ENCODE measurements around the gene CAMTA1. TPM values are rescaled to one million over a fixed set of nuclear protein-coding genes. Genes with fewer than 3 reads are reported as not detected.

CAMTA1 gene
- total RNA-seq, 2 experiments from 2014 or later = 43.9 to 73.3 TPM

DNA sequence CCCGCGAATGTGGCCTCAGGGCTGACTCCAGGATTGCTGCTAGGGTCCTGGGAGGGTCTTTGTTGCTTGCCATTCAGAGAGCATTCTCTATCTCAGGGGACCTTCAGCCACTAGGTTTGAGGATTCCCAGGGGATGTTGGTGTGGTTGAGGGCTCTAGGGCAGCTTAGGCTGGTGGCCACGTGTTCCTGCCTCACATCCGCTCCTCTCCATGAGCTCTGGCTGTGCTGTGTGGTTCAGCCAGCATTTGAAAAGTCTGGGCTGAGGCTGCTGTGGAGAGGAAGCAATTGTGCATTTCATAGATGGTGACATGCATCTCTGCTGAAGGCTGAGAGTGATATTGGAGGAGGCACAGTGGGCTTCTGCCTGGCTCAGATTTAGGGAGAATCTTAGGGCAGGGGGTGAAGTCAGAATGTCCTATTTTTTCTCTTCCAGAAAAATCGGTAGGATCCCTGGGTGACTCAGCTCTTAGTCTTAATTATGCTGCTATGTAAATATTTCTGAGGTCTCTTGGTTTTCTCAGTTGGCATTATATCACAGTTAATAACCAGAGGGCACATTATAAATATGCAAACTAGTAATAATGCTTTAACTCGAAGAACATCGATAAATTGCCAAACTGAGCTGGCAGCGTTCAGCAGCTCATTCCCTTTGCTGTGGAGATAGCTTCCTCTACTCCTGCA, 182.3 kb downstream of the CAMTA1 start:
- BruUV-seq (replicated peaks) = no TSS peak
- peaks cover 9% of the 10 kb centered on the region for H3K4me1 ChIP-seq (ENCODE audit: insufficient read depth, low read length, poor library complexity, severe bottlenecking)
- H3K79me2 ChIP-seq (ENCODE audit: insufficient read depth, low read depth, low read length) = no peaks in the 10 kb centered on the region
- TF ChIP-seq, protein P1, sequence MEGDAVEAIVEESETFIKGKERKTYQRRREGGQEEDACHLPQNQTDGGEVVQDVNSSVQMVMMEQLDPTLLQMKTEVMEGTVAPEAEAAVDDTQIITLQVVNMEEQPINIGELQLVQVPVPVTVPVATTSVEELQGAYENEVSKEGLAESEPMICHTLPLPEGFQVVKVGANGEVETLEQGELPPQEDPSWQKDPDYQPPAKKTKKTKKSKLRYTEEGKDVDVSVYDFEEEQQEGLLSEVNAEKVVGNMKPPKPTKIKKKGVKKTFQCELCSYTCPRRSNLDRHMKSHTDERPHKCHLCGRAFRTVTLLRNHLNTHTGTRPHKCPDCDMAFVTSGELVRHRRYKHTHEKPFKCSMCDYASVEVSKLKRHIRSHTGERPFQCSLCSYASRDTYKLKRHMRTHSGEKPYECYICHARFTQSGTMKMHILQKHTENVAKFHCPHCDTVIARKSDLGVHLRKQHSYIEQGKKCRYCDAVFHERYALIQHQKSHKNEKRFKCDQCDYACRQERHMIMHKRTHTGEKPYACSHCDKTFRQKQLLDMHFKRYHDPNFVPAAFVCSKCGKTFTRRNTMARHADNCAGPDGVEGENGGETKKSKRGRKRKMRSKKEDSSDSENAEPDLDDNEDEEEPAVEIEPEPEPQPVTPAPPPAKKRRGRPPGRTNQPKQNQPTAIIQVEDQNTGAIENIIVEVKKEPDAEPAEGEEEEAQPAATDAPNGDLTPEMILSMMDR (conservative IDR thresholded peaks at IDR 0.05; ENCODE audit: low read length) = no peak
- no peak for TF ChIP-seq EZH2phosphoT487 (IDR thresholded peaks at IDR 0.05; ENCODE audit: borderline replicate concordance, low read depth, low read length)
- no peaks in the 10 kb centered on the region for H3K9me3 ChIP-seq (ENCODE audit: low read length)
- H3K4me2 ChIP-seq (ENCODE audit: low read length) = no peak overlapping the region
- intact Hi-C loops (cut with micrococcal nuclease; ENCODE audit: unreplicated experiment) = no loop called here
- peak; percentile 47 for DNase-seq (ENCODE audit: low spot score)
- H3K27ac ChIP-seq (ENCODE audit: low read depth, low read length, poor library complexity, severe bottlenecking) = no peak overlapping the region
- H2AFZ ChIP-seq (ENCODE audit: low read length) = no peak overlapping the region
- H3K4me3 ChIP-seq (ENCODE audit: low read depth, low read length, poor library complexity, severe bottlenecking) = no peak overlapping the region
- ChIA-PET POLR2A (interaction anchor here (0.6 kb wide), 1 partner anchor 1302 kb away, joined by 4 read pairs; no protein-coding TSS in a partner anchor), CTCF (ENCODE audit: unreplicated experiment) (interaction anchor here (0.6 kb wide), 1 partner anchor 479 kb away, joined by 5 read pairs; no protein-coding TSS in a partner anchor)
- no peaks in the 10 kb centered on the region for H3K36me3 ChIP-seq (ENCODE audit: insufficient read depth, low read length)
- H4K20me1 ChIP-seq (ENCODE audit: insufficient read depth, low read length) = no peaks in the 10 kb centered on the region
- no peaks in the 10 kb centered on the region for H3K9me2 ChIP-seq (ENCODE audit: insufficient read depth, low read length)

DNA sequence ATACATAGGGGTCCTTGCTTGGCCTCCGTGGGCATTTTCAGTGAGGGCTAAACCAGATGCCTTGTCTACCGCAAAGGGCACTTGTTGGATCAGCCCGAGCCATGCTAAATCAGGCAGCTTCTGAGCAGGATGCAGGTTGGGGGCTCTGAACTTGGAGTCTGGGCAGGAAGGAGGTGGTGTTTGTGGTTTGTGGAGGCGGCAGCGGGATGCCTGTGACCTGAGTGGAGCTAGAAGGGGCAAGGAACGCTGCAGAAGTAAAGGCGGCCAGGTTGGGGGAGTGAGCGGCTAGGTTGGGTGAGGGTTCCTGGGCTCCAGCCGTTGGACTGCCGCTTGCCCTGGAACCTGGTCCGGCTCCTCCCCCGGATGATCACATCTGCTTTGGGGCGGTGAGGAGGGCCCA, 183.9 kb downstream of the CAMTA1 start:
- TF ChIP-seq, protein P1 (conservative IDR thresholded peaks at IDR 0.05; ENCODE audit: low read length) = no peak
- TF ChIP-seq EZH2phosphoT487 (IDR thresholded peaks at IDR 0.05; ENCODE audit: borderline replicate concordance, low read depth, low read length) = no peak
- intact Hi-C loops (cut with micrococcal nuclease; ENCODE audit: unreplicated experiment) = no loop called here
- H3K9me3 ChIP-seq (ENCODE audit: low read length) = no peaks in the 10 kb centered on the region
- peaks cover 5% of the 10 kb centered on the region for H3K4me1 ChIP-seq (ENCODE audit: insufficient read depth, low read length, poor library complexity, severe bottlenecking)
- H3K79me2 ChIP-seq (ENCODE audit: insufficient read depth, low read depth, low read length) = no peaks in the 10 kb centered on the region
- BruUV-seq (replicated peaks) = no TSS peak
- H4K20me1 ChIP-seq (ENCODE audit: insufficient read depth, low read length) = no peaks in the 10 kb centered on the region
- no peak overlapping the region for H3K4me2 ChIP-seq (ENCODE audit: low read length)
- no peaks in the 10 kb centered on the region for H3K9me2 ChIP-seq (ENCODE audit: insufficient read depth, low read length)
- H3K4me3 ChIP-seq (ENCODE audit: low read depth, low read length, poor library complexity, severe bottlenecking) = no peak overlapping the region
- DNase-seq (ENCODE audit: low spot score) = no peak
- no peak overlapping the region for H3K27ac ChIP-seq (ENCODE audit: low read depth, low read length, poor library complexity, severe bottlenecking)
- no peak overlapping the region for H2AFZ ChIP-seq (ENCODE audit: low read length)
- no peaks in the 10 kb centered on the region for H3K36me3 ChIP-seq (ENCODE audit: insufficient read depth, low read length)
- POLR2A ChIA-PET = no interaction called here
- CTCF ChIA-PET (ENCODE audit: unreplicated experiment) = no interaction called here

DNA sequence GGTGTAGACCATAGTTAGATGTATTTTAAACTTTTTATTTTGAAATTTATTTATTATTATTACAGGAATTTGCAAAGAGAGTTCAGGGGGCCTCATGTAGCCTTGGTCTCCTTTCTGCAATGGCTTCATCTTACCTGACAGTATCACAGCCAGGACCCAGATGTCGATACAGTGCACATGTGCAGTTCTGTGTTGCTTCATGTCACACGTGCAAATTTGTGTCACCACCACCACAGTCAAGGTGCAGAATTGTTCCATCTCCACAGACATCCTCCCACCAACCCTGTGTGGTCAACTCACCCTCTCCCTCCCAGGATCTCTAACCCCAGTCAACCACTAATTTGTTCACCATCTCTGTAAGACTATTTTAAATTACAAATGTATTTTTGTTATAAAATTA, 184.5 kb downstream of the CAMTA1 start:
- no peak overlapping the region for H3K4me2 ChIP-seq (ENCODE audit: low read length)
- H2AFZ ChIP-seq (ENCODE audit: low read length) = no peak overlapping the region
- no peak overlapping the region for H3K27ac ChIP-seq (ENCODE audit: low read depth, low read length, poor library complexity, severe bottlenecking)
- no peak for DNase-seq (ENCODE audit: low spot score)
- H3K36me3 ChIP-seq (ENCODE audit: insufficient read depth, low read length) = no peaks in the 10 kb centered on the region
- intact Hi-C loops (cut with micrococcal nuclease; ENCODE audit: unreplicated experiment) = no loop called here
- no peaks in the 10 kb centered on the region for H3K9me3 ChIP-seq (ENCODE audit: low read length)
- no peaks in the 10 kb centered on the region for H3K79me2 ChIP-seq (ENCODE audit: insufficient read depth, low read depth, low read length)
- CTCF ChIA-PET (ENCODE audit: unreplicated experiment) = no interaction called here
- H3K4me1 ChIP-seq (ENCODE audit: insufficient read depth, low read length, poor library complexity, severe bottlenecking) = peaks cover 5% of the 10 kb centered on the region
- BruUV-seq (replicated peaks) = no TSS peak
- TF ChIP-seq EZH2phosphoT487 (IDR thresholded peaks at IDR 0.05; ENCODE audit: borderline replicate concordance, low read depth, low read length) = no peak
- TF ChIP-seq, protein P1 (conservative IDR thresholded peaks at IDR 0.05; ENCODE audit: low read length) = no peak
- POLR2A ChIA-PET = no interaction called here
- no peaks in the 10 kb centered on the region for H4K20me1 ChIP-seq (ENCODE audit: insufficient read depth, low read length)
- no peak overlapping the region for H3K4me3 ChIP-seq (ENCODE audit: low read depth, low read length, poor library complexity, severe bottlenecking)
- H3K9me2 ChIP-seq (ENCODE audit: insufficient read depth, low read length) = no peaks in the 10 kb centered on the region
